HFFc6 (cell line): Measurements from ENCODE around the gene CARD10. TPM values are rescaled to one million over a fixed set of nuclear protein-coding genes. Genes with fewer than 3 reads are reported as not detected.

ENCODE experiments used
- DNase-seq: peaks from one replicate; pipeline ENCODE4 v3.0.0-alpha.2; 2018
- H3K27ac Mint-ChIP-seq: 2 replicates; pipeline ENCODE4 v1.8.0; 2020; ENCODE audit warnings: mild to moderate bottlenecking, mixed read lengths
- H3K27me3 Mint-ChIP-seq: 2 replicates; pipeline ENCODE4 v1.8.0; 2021; ENCODE audit warnings: mild to moderate bottlenecking, moderate library complexity, mixed read lengths; ENCODE audit not compliant: insufficient read depth
- H3K36me3 Mint-ChIP-seq: 2 replicates; pipeline ENCODE4 v1.8.0; 2021; ENCODE audit warnings: low read depth, mixed read lengths
- H3K4me1 Mint-ChIP-seq: 2 replicates; pipeline ENCODE4 v1.8.0; 2020; ENCODE audit warnings: low read depth, mixed read lengths
- H3K4me3 Mint-ChIP-seq: 2 replicates; pipeline ENCODE4 v1.8.0; 2020; ENCODE audit warnings: mild to moderate bottlenecking, moderate library complexity, mixed read lengths
- H3K9me3 Mint-ChIP-seq: 2 replicates; pipeline ENCODE4 v1.8.0; 2020; ENCODE audit warnings: mild to moderate bottlenecking, mixed read lengths
- total RNA-seq, 6 experiments: library from RNA; stranded (reverse); fragmentation: NEBNext Ultra II Directional; extraction: Animal tissue kit (Norgen Biotek cat#: 25700); gene quantifications; 2 replicates in 1 of 6; 3 replicates in 5 of 6; pipeline ENCODE4 v1.2.3, GENCODE V29; 2021
- TF ChIP-seq, protein P1 (sequence below): fragments of 200-600 bp; sonication (generic); IDR thresholded peaks from 2 replicates; pipeline ENCODE4 v1.5.0; 2021; ENCODE audit warnings: antibody characterized with exemption, mild to moderate bottlenecking

Gene CARD10
- total RNA-seq, 6 experiments from 2014 or later = 4.4 to 5.6 (median 4.8) TPM

DNA sequence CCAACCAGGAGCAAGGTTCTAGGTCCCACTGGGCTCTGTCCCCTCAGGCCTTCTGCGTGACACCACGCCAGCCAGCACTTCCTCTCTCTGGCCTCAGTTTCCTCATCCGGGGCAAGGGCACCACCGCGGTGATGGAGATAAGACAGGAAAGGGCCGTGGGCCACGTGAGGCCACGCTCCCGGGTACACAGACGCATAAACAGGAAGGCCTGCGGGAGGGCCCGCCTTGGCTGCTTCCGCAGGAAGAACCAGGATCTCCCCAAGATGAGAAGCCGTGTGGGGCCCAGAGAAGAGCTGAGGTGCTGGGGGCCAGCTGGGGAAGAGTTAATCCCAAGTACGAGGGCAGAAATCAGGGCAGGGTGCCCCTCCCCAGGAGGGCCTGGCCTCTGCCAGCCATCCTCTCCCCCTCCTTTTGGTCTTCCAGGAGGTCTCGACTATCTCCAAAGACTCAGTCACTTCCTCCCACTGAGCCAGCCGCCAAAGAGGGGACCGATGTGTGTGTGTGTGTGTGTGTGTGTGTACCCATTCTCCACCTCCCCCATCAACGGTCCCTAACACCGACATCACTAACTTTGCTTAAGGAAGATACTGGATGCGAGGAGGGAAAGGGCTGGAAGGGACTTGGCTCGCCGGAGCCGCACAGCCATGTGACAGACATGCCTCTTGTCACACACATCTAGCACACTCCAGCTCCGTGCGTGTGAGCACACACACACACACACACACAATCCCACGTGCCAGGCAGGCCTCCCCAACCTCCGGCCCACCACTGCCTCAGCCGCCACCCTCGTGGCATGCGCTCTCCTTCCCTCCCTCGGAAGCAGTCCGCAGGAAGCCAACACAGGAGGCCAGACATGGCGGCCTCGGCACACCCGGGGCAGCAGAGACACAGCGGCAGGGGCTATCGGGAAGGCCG lies 34.5 kb downstream of the CARD10 start:
- H3K27ac Mint-ChIP-seq = no peak overlapping the region
- H3K4me3 Mint-ChIP-seq = no peak overlapping the region
- DNase-seq = no peak
- TF ChIP-seq, protein P1, sequence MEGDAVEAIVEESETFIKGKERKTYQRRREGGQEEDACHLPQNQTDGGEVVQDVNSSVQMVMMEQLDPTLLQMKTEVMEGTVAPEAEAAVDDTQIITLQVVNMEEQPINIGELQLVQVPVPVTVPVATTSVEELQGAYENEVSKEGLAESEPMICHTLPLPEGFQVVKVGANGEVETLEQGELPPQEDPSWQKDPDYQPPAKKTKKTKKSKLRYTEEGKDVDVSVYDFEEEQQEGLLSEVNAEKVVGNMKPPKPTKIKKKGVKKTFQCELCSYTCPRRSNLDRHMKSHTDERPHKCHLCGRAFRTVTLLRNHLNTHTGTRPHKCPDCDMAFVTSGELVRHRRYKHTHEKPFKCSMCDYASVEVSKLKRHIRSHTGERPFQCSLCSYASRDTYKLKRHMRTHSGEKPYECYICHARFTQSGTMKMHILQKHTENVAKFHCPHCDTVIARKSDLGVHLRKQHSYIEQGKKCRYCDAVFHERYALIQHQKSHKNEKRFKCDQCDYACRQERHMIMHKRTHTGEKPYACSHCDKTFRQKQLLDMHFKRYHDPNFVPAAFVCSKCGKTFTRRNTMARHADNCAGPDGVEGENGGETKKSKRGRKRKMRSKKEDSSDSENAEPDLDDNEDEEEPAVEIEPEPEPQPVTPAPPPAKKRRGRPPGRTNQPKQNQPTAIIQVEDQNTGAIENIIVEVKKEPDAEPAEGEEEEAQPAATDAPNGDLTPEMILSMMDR = no peak
- no peaks in the 10 kb centered on the region for H3K9me3 Mint-ChIP-seq
- H3K27me3 Mint-ChIP-seq = peaks cover 24% of the 10 kb centered on the region
- H3K36me3 Mint-ChIP-seq = no peaks in the 10 kb centered on the region
- H3K4me1 Mint-ChIP-seq = peaks cover 22% of the 10 kb centered on the region

DNA sequence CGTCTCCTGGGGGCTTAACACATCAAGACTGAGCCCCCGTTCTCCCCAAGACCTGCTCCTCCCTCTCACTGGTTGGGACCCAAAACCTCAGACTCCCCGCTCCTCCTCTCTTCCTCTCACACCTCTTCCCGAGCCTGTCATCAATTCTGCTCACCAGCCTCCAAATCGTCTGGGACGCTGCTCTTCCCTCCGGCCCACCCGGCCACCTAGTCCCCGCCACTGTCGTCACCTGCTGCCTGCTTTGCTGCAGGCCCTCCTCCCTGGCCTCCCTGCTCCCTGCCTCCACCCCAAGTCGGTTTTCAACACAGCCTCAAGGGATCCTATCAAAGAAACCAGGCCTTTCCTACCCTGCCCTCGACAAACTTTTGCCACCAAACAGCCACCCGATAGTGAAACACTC lies 36.2 kb downstream of the CARD10 start:
- peaks cover 22% of the 10 kb centered on the region for H3K4me1 Mint-ChIP-seq
- TF ChIP-seq, protein P1 = no peak
- no peak for DNase-seq
- no peak overlapping the region for H3K27ac Mint-ChIP-seq
- no peaks in the 10 kb centered on the region for H3K36me3 Mint-ChIP-seq
- H3K9me3 Mint-ChIP-seq = no peaks in the 10 kb centered on the region
- H3K4me3 Mint-ChIP-seq = no peak overlapping the region
- peaks cover 30% of the 10 kb centered on the region for H3K27me3 Mint-ChIP-seq

DNA sequence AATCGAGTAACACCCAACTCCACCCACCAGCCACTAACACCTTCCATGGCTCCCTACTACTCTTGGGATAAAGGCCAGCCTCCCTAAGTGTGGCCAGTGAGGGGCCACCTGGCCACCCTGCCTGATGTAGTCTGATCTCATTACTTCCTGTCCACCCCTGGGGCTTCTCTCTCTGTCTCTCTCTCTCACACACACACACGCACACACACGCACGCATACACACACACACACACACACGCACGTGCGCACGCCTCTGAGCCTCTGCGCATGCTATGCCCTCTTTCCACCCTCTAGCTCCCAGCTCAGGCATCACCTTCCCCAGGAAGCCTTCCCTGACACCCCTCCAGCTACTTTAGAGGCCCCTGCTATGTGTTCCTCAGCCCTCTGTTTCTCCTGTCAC lies 37.0 kb downstream of the CARD10 start:
- H3K27ac Mint-ChIP-seq = no peak overlapping the region
- H3K4me3 Mint-ChIP-seq = no peak overlapping the region
- peaks cover 30% of the 10 kb centered on the region for H3K27me3 Mint-ChIP-seq
- TF ChIP-seq, protein P1 = no peak
- no peak for DNase-seq
- H3K4me1 Mint-ChIP-seq = peaks cover 18% of the 10 kb centered on the region
- no peaks in the 10 kb centered on the region for H3K9me3 Mint-ChIP-seq
- H3K36me3 Mint-ChIP-seq = no peaks in the 10 kb centered on the region

DNA sequence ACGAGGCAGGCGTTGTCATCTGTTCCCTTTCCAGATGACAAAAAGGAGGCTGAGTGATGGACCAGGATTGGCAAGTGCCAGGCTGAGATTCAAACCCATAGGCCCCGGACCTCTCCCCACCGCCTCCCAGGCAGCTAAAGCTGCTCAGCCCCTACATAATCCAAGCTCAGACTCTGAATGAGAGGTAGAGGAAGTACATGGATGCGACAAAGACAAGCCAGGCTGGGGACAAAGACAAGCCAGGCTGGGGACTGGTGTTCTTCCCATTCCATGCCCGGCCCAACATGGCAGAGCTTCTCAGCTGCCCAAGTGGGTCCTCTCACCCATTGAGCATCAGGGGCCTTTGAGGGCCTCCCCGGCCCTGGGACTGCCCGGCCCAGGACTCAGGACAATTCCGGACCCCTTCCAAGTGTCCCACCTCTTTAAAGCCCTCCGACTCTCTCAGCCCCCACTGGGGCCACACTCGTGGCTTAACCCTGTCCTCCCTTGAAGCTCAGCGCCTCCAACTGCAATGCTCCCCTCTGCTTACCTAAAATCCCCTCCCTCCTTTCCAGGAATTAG lies 37.8 kb downstream of the CARD10 start:
- Mint-ChIP-seq H3K4me1 (peaks cover 10% of the 10 kb centered on the region), H3K27ac (no peak overlapping the region), H3K4me3 (no peak overlapping the region), H3K9me3 (no peaks in the 10 kb centered on the region), H3K36me3 (no peaks in the 10 kb centered on the region), H3K27me3 (peaks cover 30% of the 10 kb centered on the region)
- TF ChIP-seq, protein P1 = no peak
- no peak for DNase-seq

DNA sequence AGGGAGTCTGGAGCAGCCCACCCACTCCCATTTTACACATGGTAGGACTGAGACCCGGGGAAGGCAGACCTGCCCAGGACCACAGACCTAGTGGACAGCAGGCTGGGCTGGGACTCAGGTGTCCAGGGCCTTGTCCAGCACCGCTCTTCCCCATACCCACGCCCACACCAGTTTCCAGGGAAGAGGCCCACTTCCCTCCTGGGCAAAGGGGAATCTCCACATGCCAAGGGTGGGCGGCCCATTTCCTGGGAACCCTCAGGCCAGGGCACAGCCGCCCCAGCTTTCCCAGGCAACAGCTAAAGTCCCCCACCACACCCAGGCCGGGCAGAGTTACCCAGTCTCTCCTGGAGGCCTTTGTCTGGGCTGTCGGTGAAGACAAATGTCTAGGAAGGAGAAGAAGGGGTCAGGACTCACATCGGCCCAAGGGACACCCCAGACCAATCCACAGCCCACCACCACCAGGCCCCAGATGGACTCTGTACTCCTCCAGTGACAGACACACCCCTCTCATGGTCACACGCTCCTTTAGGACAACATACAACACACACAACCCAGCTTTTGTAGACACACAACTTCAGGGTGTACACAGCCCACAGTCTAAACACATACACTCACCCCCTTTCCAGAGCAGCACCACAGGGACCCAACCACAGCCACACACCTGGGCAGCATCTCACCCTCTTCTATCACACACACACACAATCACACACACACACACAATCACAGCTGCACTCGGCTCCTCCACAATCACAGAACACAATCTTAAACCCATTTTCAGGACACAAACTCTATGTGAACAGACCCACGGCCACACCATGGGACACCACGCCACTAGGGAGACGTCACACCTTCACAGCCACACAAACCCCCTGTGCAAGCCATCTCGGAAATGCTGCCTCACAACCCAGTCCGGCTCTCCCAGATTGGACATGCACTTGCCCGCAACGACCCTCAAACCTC lies 38.5 kb downstream of the CARD10 start:
- Mint-ChIP-seq H3K4me3 (no peak overlapping the region), H3K4me1 (peaks cover 8% of the 10 kb centered on the region), H3K36me3 (no peaks in the 10 kb centered on the region), H3K27ac (no peak overlapping the region), H3K27me3 (peaks cover 30% of the 10 kb centered on the region), H3K9me3 (no peaks in the 10 kb centered on the region)
- no peak for DNase-seq
- TF ChIP-seq, protein P1 = no peak
